Measurements from ENCODE around the gene HYCC1. TPM values are rescaled to one million over a fixed set of nuclear protein-coding genes. Genes with fewer than 3 reads are reported as not detected.

HYCC1 gene
- total RNA-seq, 4 donors from 2014 or later = 3.6 to 13.4 (median 10.2) TPM

GRCh38 chr7:23000597-23001360 lies 13.2 kb downstream of the HYCC1 start:
- intact Hi-C loops (cut with DNase I; ENCODE audit: low total_unique reads) = no loop called here
- no peak for DNase-seq (ENCODE audit: low spot score in 2 of 2)
- no peak overlapping the region for H3K4me3 ChIP-seq (ENCODE audit: low read depth, poor library complexity, severe bottlenecking)
- no peak for TF ChIP-seq POLR2A (IDR thresholded peaks at IDR 0.05)
- no peak for TF ChIP-seq CTCF (IDR thresholded peaks at IDR 0.05)
- 86% methylated on average over 4 of the region's 4 CpGs for WGBS, 2 donors

GRCh38 chr7:22998519-22998896 lies 15.4 kb downstream of the HYCC1 start:
- 60 to 73% methylated on average over 2 of the region's 2 CpGs for WGBS, 2 donors
- no peak for DNase-seq (ENCODE audit: low spot score in 2 of 2)
- intact Hi-C loops (cut with DNase I; ENCODE audit: low total_unique reads) = no loop called here
- TF ChIP-seq POLR2A (IDR thresholded peaks at IDR 0.05) (no peak), CTCF (IDR thresholded peaks at IDR 0.05) (no peak)
- no peak overlapping the region for H3K4me3 ChIP-seq (ENCODE audit: low read depth, poor library complexity, severe bottlenecking)

- intact Hi-C loops (cut with DNase I; ENCODE audit: low total_unique reads) = no loop called here
- no peak for DNase-seq (ENCODE audit: low spot score in 2 of 2)
- TF ChIP-seq CTCF (IDR thresholded peaks at IDR 0.05) = no peak
- no peak for TF ChIP-seq POLR2A (IDR thresholded peaks at IDR 0.05)
- 70 to 72% methylated on average over 2 of the region's 2 CpGs for WGBS, 2 donors
- H3K4me3 ChIP-seq (ENCODE audit: low read depth, poor library complexity, severe bottlenecking) = no peak overlapping the region
Observed at GRCh38 chr7:22997871-22998518, 15.9 kb downstream of the HYCC1 start.

- H3K4me3 ChIP-seq (ENCODE audit: low read depth, poor library complexity, severe bottlenecking) = no peak overlapping the region
- intact Hi-C loops (cut with DNase I; ENCODE audit: low total_unique reads) = no loop called here
- TF ChIP-seq CTCF (IDR thresholded peaks at IDR 0.05) (no peak), POLR2A (IDR thresholded peaks at IDR 0.05) (no peak)
- no peak for DNase-seq (ENCODE audit: low spot score in 2 of 2)
- 15 to 16% methylated on average over 1 of the region's 1 CpG for WGBS, 2 donors
Observed at GRCh38 chr7:22996470-22996869, 17.5 kb downstream of the HYCC1 start.

GRCh38 chr7:22995011-22995410 lies 18.9 kb downstream of the HYCC1 start:
- intact Hi-C loops (cut with DNase I; ENCODE audit: low total_unique reads) = no loop called here
- TF ChIP-seq CTCF (IDR thresholded peaks at IDR 0.05) = no peak
- TF ChIP-seq POLR2A (IDR thresholded peaks at IDR 0.05) = no peak
- 92 to 93% methylated on average over 2 of the region's 2 CpGs for WGBS, 2 donors
- no peak for DNase-seq (ENCODE audit: low spot score in 2 of 2)
- no peak overlapping the region for H3K4me3 ChIP-seq (ENCODE audit: low read depth, poor library complexity, severe bottlenecking)

Measured in lower leg skin (tissue), 4 donors.